CD4-positive, alpha-beta T cell treated with Interleukin-12 subunit alpha and Interleukin-12 subunit beta, for 1 hour (primary cell): ENCODE measurements around the gene STARD3NL.
"Not testable (repeated sequence)": the region's sequence is repeated elsewhere in the genome, so short reads cannot be mapped to it uniquely, and the experiment has no call there.

ENCODE experiments used
- DNase-seq: peaks from one replicate; pipeline ENCODE4 v3.0.0-alpha.2; 2020

STARD3NL gene, protein sequence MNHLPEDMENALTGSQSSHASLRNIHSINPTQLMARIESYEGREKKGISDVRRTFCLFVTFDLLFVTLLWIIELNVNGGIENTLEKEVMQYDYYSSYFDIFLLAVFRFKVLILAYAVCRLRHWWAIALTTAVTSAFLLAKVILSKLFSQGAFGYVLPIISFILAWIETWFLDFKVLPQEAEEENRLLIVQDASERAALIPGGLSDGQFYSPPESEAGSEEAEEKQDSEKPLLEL

GRCh38 chr7:38178004-38178694, at the start of gene STARD3NL:
Gene STARD3NL, plus strand, starts transcription at chr7:38178245. Its CDS starts 29,260 bp downstream, at chr7:38207505.
- peak; percentile 97 for DNase-seq

DNA sequence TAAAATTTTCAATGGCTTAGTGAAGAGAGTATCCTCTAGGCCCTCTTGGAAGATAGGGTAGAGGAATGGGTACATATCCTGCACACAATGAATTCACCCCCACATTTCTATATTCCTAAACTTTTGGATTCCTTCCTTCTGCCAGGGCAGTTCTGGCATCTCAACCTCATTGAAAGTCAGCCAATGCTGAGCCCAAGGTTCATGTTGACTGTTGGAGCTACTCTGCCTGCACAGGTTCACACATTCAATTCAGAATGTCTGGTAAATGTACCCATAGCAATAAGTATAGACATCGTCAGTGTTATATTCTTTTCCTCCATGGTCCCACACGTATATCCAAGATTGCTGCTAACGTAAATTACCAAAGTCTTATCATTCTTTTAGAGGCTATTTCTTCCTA, 48.9 kb upstream of the STARD3NL start:
- DNase-seq: no peak

- no peak for DNase-seq
These were observed 48.5 kb upstream of the STARD3NL start for GRCh38 chr7:38129579-38129978.

- no peak for DNase-seq
These were observed 39.9 kb upstream of the STARD3NL start for GRCh38 chr7:38138171-38138570.

- no peak for DNase-seq
These were observed 36.9 kb upstream of the STARD3NL start for GRCh38 chr7:38141187-38141586.

GRCh38 chr7:38142736-38143135, 35.3 kb upstream of the STARD3NL start:
- DNase-seq: no peak

- no peak for DNase-seq
These were observed 31.0 kb upstream of the STARD3NL start for GRCh38 chr7:38147005-38147404.

DNA sequence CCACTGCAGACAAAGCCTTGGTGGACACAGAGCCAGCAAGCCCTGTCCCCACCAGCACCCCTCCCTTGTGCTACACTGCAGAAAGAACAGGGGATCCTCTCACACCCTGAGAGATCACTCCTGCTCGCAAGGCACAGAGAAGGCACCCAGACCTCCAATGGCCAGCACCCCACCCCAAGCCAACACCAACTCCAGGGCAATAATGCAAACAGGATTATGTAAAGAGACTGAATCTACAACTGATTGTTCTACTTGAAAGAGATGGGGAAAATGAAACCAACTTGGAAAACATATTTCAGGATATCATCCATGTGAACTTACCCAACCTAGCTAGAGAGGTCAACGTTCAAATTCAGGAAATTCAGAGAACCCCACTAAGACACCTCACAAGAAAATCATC, 26.5 kb upstream of the STARD3NL start:
- DNase-seq: no peak

- no peak for DNase-seq
These were observed 24.5 kb upstream of the STARD3NL start for GRCh38 chr7:38153515-38153914.

DNA sequence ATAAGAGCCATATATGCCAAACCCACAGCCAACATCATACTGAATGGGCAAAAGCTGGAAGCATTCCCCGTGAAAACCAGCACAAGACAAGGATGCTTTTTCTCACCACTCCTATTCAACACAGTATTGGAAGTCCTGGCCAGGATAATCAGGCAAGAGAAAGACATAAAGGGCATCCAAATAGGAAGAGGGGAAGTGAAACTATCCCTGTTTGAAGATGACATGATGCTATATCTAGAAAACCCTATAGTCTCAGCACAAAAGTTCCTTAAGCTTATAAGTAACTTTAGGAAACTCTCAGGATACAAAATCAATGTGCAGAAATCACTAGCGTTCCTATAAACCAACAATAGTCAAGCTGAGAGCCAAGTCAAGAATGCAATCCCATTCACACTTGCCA, 23.8 kb upstream of the STARD3NL start:
- no peak for DNase-seq

DNA sequence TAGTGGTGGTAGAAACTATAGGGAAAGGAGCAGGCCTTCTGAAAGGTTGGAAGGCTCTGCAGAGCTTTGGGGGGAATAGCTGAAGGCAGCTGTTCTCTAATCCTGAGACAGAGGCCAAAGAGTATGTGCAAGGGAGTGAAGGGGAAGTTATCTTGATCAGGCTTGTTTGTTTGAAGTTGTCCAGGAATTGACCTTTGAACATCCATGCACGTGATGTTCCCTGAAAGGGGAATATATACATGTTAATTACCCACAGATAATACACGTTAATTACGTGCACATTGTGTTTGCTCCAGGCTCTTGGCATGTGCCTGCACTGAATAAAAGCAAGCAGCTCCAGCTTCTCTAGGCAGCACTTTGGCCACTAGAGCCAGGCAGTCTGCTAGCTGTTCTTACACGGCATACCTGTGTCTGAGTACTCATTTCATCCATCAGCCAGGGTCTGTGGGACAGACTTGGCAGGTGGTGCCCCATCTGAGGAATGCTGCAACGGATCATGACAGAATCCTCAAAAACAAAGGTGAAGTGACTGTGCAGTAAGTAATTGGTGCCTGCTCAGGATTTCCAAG, 18.0 kb upstream of the STARD3NL start:
- no peak for DNase-seq

GRCh38 chr7:38162036-38162435, 16.0 kb upstream of the STARD3NL start:
- no peak for DNase-seq

GRCh38 chr7:38163671-38164070, 14.4 kb upstream of the STARD3NL start:
- DNase-seq: no peak

- no peak for DNase-seq
These were observed 9.0 kb upstream of the STARD3NL start for GRCh38 chr7:38168890-38169570.

DNA sequence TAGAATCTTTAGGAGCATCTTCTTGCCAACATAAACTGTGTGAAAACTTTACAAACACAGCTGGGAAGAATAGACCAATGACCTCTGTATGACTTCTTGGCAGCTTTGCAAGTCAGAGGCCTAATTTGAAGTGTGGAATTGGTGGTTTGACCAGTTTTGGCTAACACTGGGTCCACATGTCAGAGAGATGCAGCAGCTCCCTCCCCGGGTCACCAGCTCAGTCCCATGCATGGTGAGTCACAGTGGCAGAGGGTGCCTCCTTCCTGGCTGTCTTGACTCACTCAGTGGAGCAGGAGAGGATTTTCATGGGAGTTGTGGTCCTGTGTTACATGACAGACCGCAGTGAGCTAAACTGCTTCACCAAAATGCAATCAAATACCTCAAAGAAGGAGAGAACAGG, 8.2 kb upstream of the STARD3NL start:
- DNase-seq: no peak

DNA sequence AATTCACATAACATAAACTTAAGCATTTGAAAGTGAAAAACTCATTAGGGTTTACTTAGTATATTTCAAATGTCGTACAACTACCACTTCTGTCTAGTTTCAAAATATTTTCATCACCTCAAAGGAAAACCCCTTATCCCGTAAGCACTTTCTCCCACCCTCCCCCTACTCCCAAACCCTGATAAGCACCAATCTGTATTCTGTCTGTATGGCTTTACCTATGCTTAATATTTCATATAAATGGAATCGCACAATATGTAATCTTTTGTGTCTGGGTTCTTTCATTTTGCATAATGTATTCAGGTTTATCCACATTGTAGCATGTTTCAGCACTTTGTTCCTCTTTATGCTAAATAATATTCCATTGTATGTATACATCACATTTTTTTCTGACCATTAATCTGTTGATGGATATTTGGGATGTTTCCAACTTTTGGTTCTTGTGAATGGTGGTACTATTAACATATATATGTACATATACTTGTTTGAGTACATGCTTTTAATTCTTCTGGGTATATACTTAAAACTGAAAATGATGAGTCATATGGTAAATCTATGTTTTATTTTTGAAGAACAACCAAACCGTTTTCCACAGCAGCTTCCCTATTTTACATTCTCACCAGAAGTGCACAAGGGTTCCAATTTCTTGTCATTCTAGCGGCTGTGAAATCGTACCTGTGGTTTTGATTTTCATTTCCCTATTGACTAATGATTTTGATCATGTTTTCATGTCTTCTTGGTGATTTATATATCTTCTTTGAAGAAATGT, 6.2 kb upstream of the STARD3NL start:
- DNase-seq: no peak

- DNase-seq: not testable (repeated sequence)
These were observed 2.5 kb upstream of the STARD3NL start for GRCh38 chr7:38175547-38175946.

- DNase-seq: no peak
These were observed 433 bp upstream of the STARD3NL start for GRCh38 chr7:38177621-38178003.

DNA sequence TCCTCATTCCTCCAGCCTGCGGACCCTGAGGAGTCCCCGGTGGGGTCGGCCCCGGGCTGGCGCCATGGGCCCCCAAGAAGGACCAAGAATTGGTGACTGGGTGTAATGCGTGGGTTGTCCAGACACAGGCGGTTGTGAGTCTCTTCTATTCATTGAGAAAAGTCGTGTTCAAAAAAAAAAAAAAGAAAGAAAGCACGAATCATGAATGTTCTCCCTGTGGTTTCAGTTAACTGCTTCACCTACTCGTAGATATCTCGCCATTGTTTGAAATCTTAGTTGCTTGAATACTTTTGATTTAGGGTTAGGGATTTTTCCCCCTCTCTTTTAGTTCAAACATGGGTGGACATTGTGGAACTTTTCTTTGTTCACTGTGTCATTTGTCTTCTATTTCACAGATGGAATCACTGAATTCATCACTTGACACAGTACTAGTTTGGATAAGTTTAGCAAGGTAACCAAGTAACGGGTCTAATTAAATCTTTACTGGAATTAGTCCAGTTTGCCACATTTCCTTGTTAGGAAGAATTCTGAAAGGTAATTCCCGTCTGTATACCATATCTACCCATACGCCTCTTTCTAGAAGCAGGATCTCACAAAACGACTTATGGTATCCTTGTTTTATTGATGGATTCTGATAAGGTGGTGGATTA, 775 bp downstream of the STARD3NL start:
- peak; percentile 57 for DNase-seq

- no peak for DNase-seq
These were observed 1.8 kb downstream of the STARD3NL start for GRCh38 chr7:38179776-38180226.

GRCh38 chr7:38181111-38181510, 3.1 kb downstream of the STARD3NL start:
- no peak for DNase-seq

- no peak for DNase-seq
These were observed 4.4 kb downstream of the STARD3NL start for GRCh38 chr7:38182450-38182849.
